CD14-positive monocyte (primary cell): Measurements from ENCODE around the gene JAG2. TPM values are rescaled to one million over a fixed set of nuclear protein-coding genes. Genes with fewer than 3 reads are reported as not detected.

ENCODE experiments used
- DNase-seq, 3 donors: peaks; one replicate each; pipeline ENCODE4 v3.0.0-alpha.2; 2011 to 2022
- H2AFZ ChIP-seq: 2 replicates; pipeline ENCODE4 v1.6.0; 2012; ENCODE audit warnings: mild to moderate bottlenecking, low read depth, low read length, inconsistent platforms; ENCODE audit not compliant: insufficient read depth, poor library complexity, severe bottlenecking
- H3K27ac ChIP-seq, 2 donors: 1 replicate in 1 of 2; 2 replicates in 1 of 2; pipeline ENCODE4 v1.5.1; 2012 to 2013; ENCODE audit warnings: low read length in 2 of 2, control low read depth in 1 of 2, inconsistent platforms in 1 of 2, low read depth in 1 of 2, mild to moderate bottlenecking in 1 of 2
- H3K27me3 ChIP-seq, 2 donors: one replicate each; pipeline versions ENCODE4 v1.6.0 to v1.6.1; 2011 to 2013; ENCODE audit warnings: low read length in 2 of 2; ENCODE audit not compliant: control insufficient read depth in 2 of 2, insufficient read depth in 2 of 2
- H3K36me3 ChIP-seq, 2 donors: replicated peaks in 1 of 2; 1 replicate in 1 of 2; 2 replicates in 1 of 2; pipeline versions ENCODE4 v1.5.1 to v1.6.1; 2012 to 2013; ENCODE audit warnings: low read length in 2 of 2, control low read depth in 1 of 2, inconsistent platforms in 1 of 2, mild to moderate bottlenecking in 1 of 2; ENCODE audit not compliant: insufficient read depth in 2 of 2, control insufficient read depth in 1 of 2
- H3K4me1 ChIP-seq, 2 donors: 1 replicate in 1 of 2; 2 replicates in 1 of 2; pipeline versions ENCODE4 v1.5.1 to v1.6.1; 2012 to 2013; ENCODE audit warnings: low read length in 2 of 2, control low read depth in 1 of 2, inconsistent platforms in 1 of 2, mild to moderate bottlenecking in 1 of 2, moderate library complexity in 1 of 2; ENCODE audit not compliant: insufficient read depth in 2 of 2, control insufficient read depth in 1 of 2
- H3K4me2 ChIP-seq: replicated peaks from 2 replicates; pipeline ENCODE3; 2012; ENCODE audit warnings: low read length, moderate library complexity, mild to moderate bottlenecking; ENCODE audit not compliant: poor library complexity, severe bottlenecking; ENCODE audit errors: extremely low read depth
- H3K4me3 ChIP-seq, 3 experiments: fragments of 200-600 bp in 1 of 3; sonication (generic) in 1 of 3; replicated peaks in 1 of 3; 1 replicate in 2 of 3; 2 replicates in 1 of 3; pipeline ENCODE4 v1.5.1; 2011 to 2013; ENCODE audit warnings: low read length in 3 of 3, mild to moderate bottlenecking in 3 of 3, control low read depth in 2 of 3, low read depth in 2 of 3, inconsistent platforms in 1 of 3, moderate library complexity in 1 of 3
- H3K79me2 ChIP-seq: 2 replicates; pipeline ENCODE4 v1.6.0; 2012; ENCODE audit warnings: mild to moderate bottlenecking, control low read depth, inconsistent platforms, low read length, moderate library complexity; ENCODE audit not compliant: insufficient read depth
- H3K9ac ChIP-seq: 2 replicates; pipeline ENCODE4 v1.6.0; 2017; ENCODE audit warnings: low read length, mild to moderate bottlenecking; ENCODE audit not compliant: insufficient read depth, poor library complexity, severe bottlenecking
- H3K9me3 ChIP-seq, 2 donors: replicated peaks in 1 of 2; 1 replicate in 1 of 2; 2 replicates in 1 of 2; pipeline versions ENCODE4 v1.5.1 to v1.6.1; 2012 to 2013; ENCODE audit warnings: low read length in 2 of 2, control low read depth in 1 of 2; ENCODE audit not compliant: control insufficient read depth in 1 of 2, insufficient read depth in 1 of 2
- H4K20me1 ChIP-seq: 2 replicates; pipeline ENCODE4 v1.6.0; 2012; ENCODE audit warnings: mild to moderate bottlenecking, low read length, control low read depth, moderate library complexity; ENCODE audit not compliant: insufficient read depth
- H3K27ac Mint-ChIP-seq, 7 donors: one replicate each; pipeline ENCODE4 v1.8.0; 2020; ENCODE audit warnings: mild to moderate bottlenecking in 7 of 7, mixed read lengths in 7 of 7, moderate library complexity in 6 of 7, inconsistent platforms in 2 of 7
- H3K27me3 Mint-ChIP-seq, 3 donors: one replicate each; pipeline ENCODE4 v1.8.0; 2021 to 2022; ENCODE audit warnings: low read depth in 3 of 3, mild to moderate bottlenecking in 3 of 3, mixed read lengths in 3 of 3, moderate library complexity in 3 of 3, inconsistent platforms in 1 of 3
- H3K36me3 Mint-ChIP-seq, 2 donors: one replicate each; pipeline ENCODE4 v1.8.0; 2020; ENCODE audit warnings: mixed read lengths in 2 of 2, inconsistent platforms in 1 of 2, mild to moderate bottlenecking in 1 of 2
- H3K4me1 Mint-ChIP-seq: one replicate; pipeline ENCODE4 v1.8.0; 2020; ENCODE audit warnings: mild to moderate bottlenecking, mixed read lengths
- H3K4me3 Mint-ChIP-seq, 2 donors: one replicate each; pipeline ENCODE4 v1.8.0; 2020; ENCODE audit warnings: mild to moderate bottlenecking in 2 of 2, mixed read lengths in 2 of 2, moderate library complexity in 1 of 2
- H3K9me3 Mint-ChIP-seq, 7 donors: one replicate each; pipeline ENCODE4 v1.8.0; 2020 to 2022; ENCODE audit warnings: mixed read lengths in 7 of 7, mild to moderate bottlenecking in 6 of 7, moderate library complexity in 6 of 7, inconsistent platforms in 2 of 7
- CTCF ChIP-seq: fragments of 200-600 bp; IDR thresholded peaks from one replicate; pipeline ENCODE4 v1.8.0; 2022; ENCODE audit warnings: antibody characterized with exemption, mild to moderate bottlenecking
- WGBS: methylation state at CpG from one replicate; pipeline ENCODE4 v1.1.5; 2013; ENCODE audit warnings: missing lambda C conversion rate; ENCODE audit not compliant: insufficient coverage; 5-methylcytosine and 5-hydroxymethylcytosine counted together
- intact Hi-C, 2 donors: fragments of 100-400 bp; cut with micrococcal nuclease; formaldehyde crosslinking; loops; one replicate each; pipeline versions ENCODE4 v1.15.0 to v1.15.1; 2023
- polyA plus RNA-seq, 3 donors: library from polyadenylated mRNA; depleted of rRNA in 1 of 3; unstranded in 2 of 3; stranded (reverse) in 1 of 3; fragments of 300-500 nt in 2 of 3; fragments of >200 nt in 1 of 3; fragmentation: Illumina TruSeq in 2 of 3; gene quantifications; 1 replicate in 2 of 3; 2 replicates in 1 of 3; pipeline ENCODE4 v1.2.3, GENCODE V29; 2012 to 2021

Gene JAG2
- polyA plus RNA-seq, 3 donors = 1.2 TPM; not detected in 2

GRCh38 chr14:105187116-105187515 lies 18.5 kb upstream of the JAG2 start:
- Mint-ChIP-seq H3K36me3 (no peaks in the 10 kb centered on the region), H3K4me1 (peaks cover 10% of the 10 kb centered on the region), H3K9me3 (peaks cover 5 to 13% (median 9%) of the 10 kb centered on the region in 7 donors), H3K27me3 (peaks cover 16 to 56% (median 22%) of the 10 kb centered on the region in 3 donors), H3K27ac (no peak overlapping the region), H3K4me3 (no peak overlapping the region)
- Histone ChIP-seq H3K27me3 (peaks cover 0 to 10% of the 10 kb centered on the region in 2 donors), H3K9me3 (peaks cover 4 to 10% of the 10 kb centered on the region in 2 donors), H3K4me3 (no peak overlapping the region), H4K20me1 (no peaks in the 10 kb centered on the region), H3K27ac (no peak overlapping the region), H3K4me2 (no peak overlapping the region), H2AFZ (no peak overlapping the region), H3K79me2 (no peaks in the 10 kb centered on the region), H3K4me1 (peaks cover 8 to 10% of the 10 kb centered on the region in 2 donors), H3K36me3 (no peaks in the 10 kb centered on the region), H3K9ac (no peak overlapping the region)
- intact Hi-C loops = no loop called here
- TF ChIP-seq CTCF = no peak
- WGBS = 78% methylated on average over 3 of the region's 4 CpGs
- DNase-seq = no peak

GRCh38 chr14:105185973-105186372 lies 17.4 kb upstream of the JAG2 start:
- Histone ChIP-seq H3K9ac (no peak overlapping the region), H3K4me1 (peaks cover 16 to 19% of the 10 kb centered on the region in 2 donors), H3K27me3 (peaks cover 0 to 10% of the 10 kb centered on the region in 2 donors), H3K36me3 (no peaks in the 10 kb centered on the region), H3K4me3 (no peak overlapping the region), H3K79me2 (no peaks in the 10 kb centered on the region), H2AFZ (no peak overlapping the region), H3K27ac (no peak overlapping the region), H3K4me2 (no peak overlapping the region), H3K9me3 (peaks cover 4 to 10% of the 10 kb centered on the region in 2 donors), H4K20me1 (no peaks in the 10 kb centered on the region)
- peaks cover 13% of the 10 kb centered on the region for H3K4me1 Mint-ChIP-seq
- no peaks in the 10 kb centered on the region for H3K36me3 Mint-ChIP-seq
- TF ChIP-seq CTCF = no peak
- DNase-seq = no peak
- peaks cover 14 to 53% (median 26%) of the 10 kb centered on the region in 3 donors for H3K27me3 Mint-ChIP-seq
- 28% methylated on average over 2 of the region's 4 CpGs for WGBS
- H3K4me3 Mint-ChIP-seq = no peak overlapping the region
- intact Hi-C loops = no loop called here
- peaks cover 5 to 13% (median 9%) of the 10 kb centered on the region in 7 donors for H3K9me3 Mint-ChIP-seq
- no peak overlapping the region for H3K27ac Mint-ChIP-seq
